GM12878 (cell line): Measurements from ENCODE around the gene STYXL1. TPM values are rescaled to one million over a fixed set of nuclear protein-coding genes. Genes with fewer than 3 reads are reported as not detected.
A peak's percentile ranks its signal among the peaks of the same experiment; 100 is the strongest.

Source experiments
- ATAC-seq: fragments of 200-7000 bp; cut with Tn5 transposase; 3 replicates; pipeline ENCODE4 v1.9.1; 2020; ENCODE audit warnings: mild to moderate bottlenecking, moderate library complexity
- BruUV-seq: library from RNA; stranded (reverse); fragments of 400-500 nt; replicated peaks from 2 replicates; lab custom pipeline; 2021; lab: Mats Ljungman, UMichigan
- CTCF ChIA-PET: fragments of 300-600 bp; sonication (Branson Sonifier 250); formaldehyde crosslinking; extraction: SDS; loops from one replicate; lab custom pipeline; 2021; ENCODE audit warnings: inconsistent platforms; lab: Yijun Ruan, JAX
- POLR2A ChIA-PET: fragments of 350-600 bp; formaldehyde crosslinking; extraction: SDS; loops from one replicate; lab custom pipeline; 2021; ENCODE audit warnings: inconsistent platforms; lab: Charles Lee
- RAD21 ChIA-PET: fragments of 300-600 bp; sonication (Branson Sonifier 250); formaldehyde crosslinking; loops from one replicate; lab custom pipeline; 2023; ENCODE audit warnings: antibody characterized with exemption; ENCODE audit not compliant: unreplicated experiment; lab: Charles Lee
- SMC1A ChIA-PET: fragments of 300-600 bp; sonication (Branson Sonifier 250); formaldehyde crosslinking; loops from one replicate; lab custom pipeline; 2023; ENCODE audit not compliant: unreplicated experiment, uncharacterized antibody; lab: Charles Lee
- DNase-seq: peaks from one replicate; pipeline ENCODE4 v3.0.0-alpha.2; 2011; ENCODE audit warnings: low read depth, low spot score
- FAIRE-seq: peaks from 3 replicates; lab custom pipeline; 2011; peaks lifted over from hg19 to GRCh38; lab: Jason Lieb, UNC
- H2AFZ ChIP-seq: 2 replicates; pipeline ENCODE4 v1.6.0; 2011; ENCODE audit warnings: low read depth, low read length, control low read depth; ENCODE audit not compliant: control insufficient read depth
- H3K27ac ChIP-seq: 2 replicates; pipeline ENCODE4 v1.5.1; 2011; ENCODE audit warnings: control low read depth; ENCODE audit not compliant: control insufficient read depth, insufficient read depth
- H3K27me3 ChIP-seq, 2 experiments: replicated peaks in 1 of 2; 2 replicates each; pipeline versions ENCODE4 v1.6.0 to v1.6.1; 2011; ENCODE audit warnings: low read length in 1 of 2; ENCODE audit not compliant: control insufficient read depth in 2 of 2, insufficient read depth in 2 of 2
- H3K36me3 ChIP-seq, 2 experiments: 2 replicates each; pipeline ENCODE4 v1.5.1; 2011; ENCODE audit warnings: low read length in 1 of 2; ENCODE audit not compliant: control insufficient read depth in 2 of 2, insufficient read depth in 2 of 2
- H3K4me1 ChIP-seq: 2 replicates; pipeline ENCODE4 v1.6.1; 2011; ENCODE audit warnings: mild to moderate bottlenecking, low read length, moderate library complexity, mixed read lengths; ENCODE audit not compliant: control insufficient read depth, insufficient read depth
- H3K4me2 ChIP-seq: 2 replicates; pipeline ENCODE4 v1.6.0; 2011; ENCODE audit warnings: control low read depth; ENCODE audit not compliant: control insufficient read depth, insufficient read depth
- H3K4me3 ChIP-seq: fragments of 200-600 bp; sonication (generic); 2 replicates; pipeline ENCODE4 v1.5.1; 2016
- H3K79me2 ChIP-seq: 2 replicates; pipeline ENCODE4 v1.6.0; 2011; ENCODE audit warnings: low read length; ENCODE audit not compliant: control insufficient read depth, insufficient read depth
- H3K9ac ChIP-seq: 2 replicates; pipeline ENCODE4 v1.8.0; 2011; ENCODE audit warnings: low read length, control low read depth, mixed read lengths; ENCODE audit not compliant: control insufficient read depth, insufficient read depth
- H3K9me3 ChIP-seq: replicated peaks from 3 replicates; pipeline ENCODE4 v1.5.1; 2011; ENCODE audit warnings: mild to moderate bottlenecking, low read length; ENCODE audit not compliant: control insufficient read depth, insufficient read depth
- H4K20me1 ChIP-seq: 2 replicates; pipeline ENCODE4 v1.6.0; 2011; ENCODE audit not compliant: control insufficient read depth, insufficient read depth
- CHD1 ChIP-seq: IDR thresholded peaks from 2 replicates; pipeline ENCODE4 v1.6.1; 2012; ENCODE audit warnings: low read depth, low read length, improper control_type of control experiment
- CREM ChIP-seq: IDR thresholded peaks from 2 replicates; pipeline ENCODE4 v1.6.1; 2014; ENCODE audit warnings: antibody characterized with exemption, low read depth
- EZH2 ChIP-seq: IDR thresholded peaks from 2 replicates; pipeline ENCODE4 v1.6.1; 2012; ENCODE audit warnings: low read depth, mild to moderate bottlenecking, control low read depth, inconsistent platforms, low read length, borderline replicate concordance; ENCODE audit not compliant: control insufficient read depth
- FOXM1 ChIP-seq: IDR thresholded peaks from 2 replicates; pipeline ENCODE4 v1.6.1; 2012; ENCODE audit warnings: low read depth, mild to moderate bottlenecking, inconsistent platforms, low read length, moderate library complexity
- HDAC6 ChIP-seq: fragments of 200-600 bp; sonication (generic); IDR thresholded peaks from one replicate; pipeline ENCODE4 v1.8.0; 2017; ENCODE audit warnings: antibody characterized with exemption; ENCODE audit not compliant: unreplicated experiment
- IKZF2 ChIP-seq, 2 experiments: fragments of 450-650 bp; IDR thresholded peaks; 2 replicates each; pipeline ENCODE4 v1.6.1; 2017; ENCODE audit warnings: mild to moderate bottlenecking in 2 of 2, moderate library complexity in 2 of 2
- IRF4 ChIP-seq: IDR thresholded peaks from 2 replicates; pipeline ENCODE4 v1.6.1; 2011; ENCODE audit warnings: low read depth, low read length
- RUNX3 ChIP-seq: IDR thresholded peaks from 2 replicates; pipeline ENCODE4 v1.6.1; 2012; ENCODE audit warnings: low read length, inconsistent platforms
- SIN3A ChIP-seq: IDR thresholded peaks from 2 replicates; pipeline ENCODE4 v1.6.1; 2012; ENCODE audit warnings: low read depth, low read length, improper control_type of control experiment
- SMAD5 ChIP-seq: IDR thresholded peaks from 2 replicates; pipeline ENCODE4 v1.6.1; 2016; ENCODE audit warnings: antibody characterized with exemption, low read depth
- SP1 ChIP-seq: IDR thresholded peaks from one replicate; pipeline ENCODE4 v1.6.1; 2011; ENCODE audit warnings: low read depth, low read length
- STAT3 ChIP-seq: IDR thresholded peaks from 2 replicates; pipeline ENCODE4 v1.6.1; 2011; ENCODE audit warnings: low read depth, low read length, improper control_type of control experiment
- TBL1XR1 ChIP-seq: IDR thresholded peaks from 2 replicates; pipeline ENCODE4 v1.6.1; 2012; ENCODE audit warnings: low read depth, low read length, improper control_type of control experiment
- TCF3 ChIP-seq: IDR thresholded peaks from 2 replicates; pipeline ENCODE4 v1.6.1; 2012; ENCODE audit warnings: low read depth, mild to moderate bottlenecking, low read length, borderline replicate concordance; ENCODE audit not compliant: insufficient read depth
- USF2 ChIP-seq: IDR thresholded peaks from 2 replicates; pipeline ENCODE4 v1.6.1; 2011; ENCODE audit warnings: low read depth, low read length, improper control_type of control experiment, borderline replicate concordance
- WRNIP1 ChIP-seq: IDR thresholded peaks from 2 replicates; pipeline ENCODE4 v1.6.1; 2011; ENCODE audit warnings: low read depth, low read length, improper control_type of control experiment, borderline replicate concordance
- YBX1 ChIP-seq: fragments of 450-650 bp; IDR thresholded peaks from 2 replicates; pipeline ENCODE4 v1.6.1; 2016; ENCODE audit warnings: antibody characterized with exemption
- ZNF384 ChIP-seq: IDR thresholded peaks from 2 replicates; pipeline ENCODE4 v1.6.1; 2012; ENCODE audit warnings: low read depth, mild to moderate bottlenecking, low read length, improper control_type of control experiment, borderline replicate concordance
- WGBS: methylation state at CpG from one replicate; pipeline ENCODE4 v1.1.6; 2016; ENCODE audit warnings: low lambda C conversion rate; ENCODE audit not compliant: insufficient replicate concordance, insufficient coverage; ENCODE audit errors: missing lambda C conversion rate; 5-methylcytosine and 5-hydroxymethylcytosine counted together
- in situ Hi-C: fragments of 300-500 bp; cut with MboI; formaldehyde crosslinking; loops from 9 replicates; pipeline ENCODE4 v1.14.3; 2018; ENCODE audit warnings: mixed read lengths
- intact Hi-C: fragments of 100-400 bp; cut with micrococcal nuclease; formaldehyde crosslinking; loops from one replicate; pipeline ENCODE4 v1.14.2; 2022; ENCODE audit not compliant: unreplicated experiment
- polyA plus RNA-seq, 11 experiments: library from polyadenylated mRNA; depleted of rRNA in 4 of 11; unstranded in 6 of 11; stranded (reverse) in 5 of 11; fragments of >200 nt; fragmentation: Nextera tagmentation in 4 of 11; fragmentation: Illumina TruSeq in 1 of 11; extraction: Ambion mirVana in 4 of 11; extraction: Trizol in 1 of 11; gene quantifications; 1 replicate in 1 of 11; 2 replicates in 10 of 11; pipeline versions ENCODE4 v1.2.1 to v1.2.3, GENCODE V29; 2011 to 2016; ENCODE audit warnings: inconsistent platforms in 2 of 11, missing spikeins in 2 of 11, low read depth in 1 of 11
- total RNA-seq, 4 experiments: library from RNA; depleted of rRNA in 3 of 4; stranded (reverse); fragments of >200 nt in 3 of 4; fragmentation: Illumina TruSeq in 1 of 4; extraction: Trizol in 1 of 4; gene quantifications; 2 replicates each; pipeline versions ENCODE4 v1.2.1 to v1.2.3, GENCODE V29; 2013 to 2021
- TF ChIP-seq, protein P1 (sequence below): fragments of 450-650 bp; IDR thresholded peaks from 2 replicates; pipeline ENCODE4 v1.6.1; 2017; ENCODE audit warnings: mild to moderate bottlenecking, low read depth, inconsistent platforms; ENCODE audit not compliant: poor library complexity, severe bottlenecking
- TF ChIP-seq, protein P2 (sequence below): fragments of 450-650 bp; IDR thresholded peaks from 2 replicates; pipeline ENCODE4 v1.6.1; 2016; ENCODE audit warnings: mild to moderate bottlenecking

The STYXL1 gene
- total and polyA plus RNA-seq, 10 of the 15 experiments (the other 5 are each of a cell fraction or from before 2014, with no cell fraction given), result 18.4 to 65.9 (median 40.7) TPM

DNA sequence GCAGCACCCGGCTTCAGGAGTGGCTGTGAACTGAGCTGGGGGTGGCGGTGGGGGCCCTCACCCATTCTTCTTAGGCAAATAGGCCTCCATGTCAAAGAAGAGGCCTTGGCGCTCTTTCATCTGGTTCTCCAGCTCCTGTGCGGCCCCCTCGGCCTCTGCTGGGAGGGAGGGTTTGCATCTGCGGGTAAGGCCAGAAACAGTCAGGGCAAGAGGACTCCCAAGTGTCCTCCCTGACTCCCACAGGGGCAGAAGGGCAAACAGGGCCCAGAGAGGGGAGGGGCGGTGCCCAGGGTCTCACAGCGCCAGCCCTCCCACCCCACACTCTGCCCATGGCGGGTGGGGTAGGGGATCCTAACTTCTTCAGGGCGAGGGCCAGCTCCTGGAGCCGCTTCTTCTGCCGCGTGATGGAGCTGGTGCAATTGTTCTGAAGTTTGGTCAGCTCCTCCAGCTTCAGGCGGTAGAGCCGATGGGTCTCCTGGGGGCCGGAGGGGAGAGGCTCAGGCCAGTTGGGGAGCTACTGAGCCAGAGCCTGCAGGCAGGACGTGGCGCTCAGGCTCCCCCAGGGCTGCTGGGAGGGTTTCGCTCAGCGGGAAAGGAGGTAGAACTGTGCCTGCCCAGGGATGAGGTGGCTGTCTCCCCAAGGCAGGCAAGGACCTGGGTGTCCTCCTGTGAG lies 55.6 kb downstream of the STYXL1 start:
- no peaks in the 10 kb centered on the region for H3K79me2 ChIP-seq
- 76% methylated on average over 16 of the region's 20 CpGs for WGBS
- peaks cover 3% of the 10 kb centered on the region for H3K4me1 ChIP-seq
- no peaks in the 10 kb centered on the region for H3K9me3 ChIP-seq
- 0 out of 2 replicates have a peak overlapping the region, but pooled peaks have one; percentile 25 for H3K4me2 ChIP-seq
- no peak for TF ChIP-seq TBL1XR1
- TF ChIP-seq ZNF384, result no peak
- TF ChIP-seq RUNX3, result no peak
- TF ChIP-seq STAT3, result no peak
- TF ChIP-seq WRNIP1, result no peak
- no peak for TF ChIP-seq HDAC6
- TF ChIP-seq SIN3A, result no peak
- no peak for TF ChIP-seq USF2
- TF ChIP-seq TCF3, result no peak
- no peak for TF ChIP-seq SP1
- no peak for TF ChIP-seq IKZF2 (IDR thresholded peaks at IDR 0.05)
- no peak for TF ChIP-seq EZH2
- TF ChIP-seq CHD1, result no peak
- TF ChIP-seq YBX1, result no peak
- TF ChIP-seq SMAD5, result no peak
- TF ChIP-seq IRF4, result no peak
- TF ChIP-seq, protein P1, sequence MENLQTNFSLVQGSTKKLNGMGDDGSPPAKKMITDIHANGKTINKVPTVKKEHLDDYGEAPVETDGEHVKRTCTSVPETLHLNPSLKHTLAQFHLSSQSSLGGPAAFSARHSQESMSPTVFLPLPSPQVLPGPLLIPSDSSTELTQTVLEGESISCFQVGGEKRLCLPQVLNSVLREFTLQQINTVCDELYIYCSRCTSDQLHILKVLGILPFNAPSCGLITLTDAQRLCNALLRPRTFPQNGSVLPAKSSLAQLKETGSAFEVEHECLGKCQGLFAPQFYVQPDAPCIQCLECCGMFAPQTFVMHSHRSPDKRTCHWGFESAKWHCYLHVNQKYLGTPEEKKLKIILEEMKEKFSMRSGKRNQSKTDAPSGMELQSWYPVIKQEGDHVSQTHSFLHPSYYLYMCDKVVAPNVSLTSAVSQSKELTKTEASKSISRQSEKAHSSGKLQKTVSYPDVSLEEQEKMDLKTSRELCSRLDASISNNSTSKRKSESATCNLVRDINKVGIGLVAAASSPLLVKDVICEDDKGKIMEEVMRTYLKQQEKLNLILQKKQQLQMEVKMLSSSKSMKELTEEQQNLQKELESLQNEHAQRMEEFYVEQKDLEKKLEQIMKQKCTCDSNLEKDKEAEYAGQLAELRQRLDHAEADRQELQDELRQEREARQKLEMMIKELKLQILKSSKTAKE, result no peak
- TF ChIP-seq CREM, result no peak
- TF ChIP-seq, protein P2, sequence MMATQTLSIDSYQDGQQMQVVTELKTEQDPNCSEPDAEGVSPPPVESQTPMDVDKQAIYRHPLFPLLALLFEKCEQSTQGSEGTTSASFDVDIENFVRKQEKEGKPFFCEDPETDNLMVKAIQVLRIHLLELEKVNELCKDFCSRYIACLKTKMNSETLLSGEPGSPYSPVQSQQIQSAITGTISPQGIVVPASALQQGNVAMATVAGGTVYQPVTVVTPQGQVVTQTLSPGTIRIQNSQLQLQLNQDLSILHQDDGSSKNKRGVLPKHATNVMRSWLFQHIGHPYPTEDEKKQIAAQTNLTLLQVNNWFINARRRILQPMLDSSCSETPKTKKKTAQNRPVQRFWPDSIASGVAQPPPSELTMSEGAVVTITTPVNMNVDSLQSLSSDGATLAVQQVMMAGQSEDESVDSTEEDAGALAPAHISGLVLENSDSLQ, result no peak
- TF ChIP-seq FOXM1, result no peak
- no peak overlapping the region for H3K9ac ChIP-seq
- RAD21 ChIA-PET, result interaction anchor here (1.4 to 3.4 kb wide), 2 partner anchors 28 to 76 kb away, joined by 4 to 14 read pairs; no protein-coding TSS in a partner anchor
- no peak overlapping the region for H2AFZ ChIP-seq
- DNase-seq (no peak), ATAC-seq (no peak), FAIRE-seq (no peak)
- TSS peak; percentile 47 for BruUV-seq
- H4K20me1 ChIP-seq, result no peaks in the 10 kb centered on the region
- no peak overlapping the region for H3K27ac ChIP-seq
- CTCF ChIA-PET, result interaction anchor here (0.6 to 3.4 kb wide), 3 partner anchors 28 to 121 kb away, joined by 3 to 15 read pairs (median 3); no protein-coding TSS in a partner anchor
- in situ Hi-C loops (no loop called here), intact Hi-C loops (no loop called here)
- SMC1A ChIA-PET, result no interaction called here
- H3K36me3 ChIP-seq, result peaks cover 0 to 3% of the 10 kb centered on the region in 2 experiments; a peak in 1 of 4 replicates
- POLR2A ChIA-PET, result no interaction called here
- no peak overlapping the region for H3K4me3 ChIP-seq
- no peaks in the 10 kb centered on the region for H3K27me3 ChIP-seq
